Measurements from ENCODE around the gene TCF3. TPM values are rescaled to one million over a fixed set of nuclear protein-coding genes. Genes with fewer than 3 reads are reported as not detected.

The TCF3 gene
- total RNA-seq, 1 experiment from 2014 or later, result 304 TPM

- no peaks in the 10 kb centered on the region for H3K4me1 ChIP-seq (ENCODE audit: insufficient read depth, low read length)
- H3K4me1 Mint-ChIP-seq, result peaks cover 2 to 15% of the 10 kb centered on the region in 2 experiments; a peak in 3 of 4 replicates
Measured at GRCh38 chr19:1566392-1567115, 85.9 kb downstream of the TCF3 start.

More at GRCh38 chr19:1566392-1567115, 85.9 kb downstream of the TCF3 start:
- Histone ChIP-seq H3K79me2 (ENCODE audit: insufficient read depth, low read length) (peaks cover 30% of the 10 kb centered on the region; the same call in 1 of the 2 replicates), H3K4me2 (ENCODE audit: insufficient read depth, insufficient read length, low read length) (peak overlapping the region; percentile 46), H3K27me3 (ENCODE audit: insufficient read depth, low read length) (no peaks in the 10 kb centered on the region; the same call in 1 of the 2 replicates), H3K23ac (ENCODE audit: insufficient read length, low read depth, low read length) (no peak overlapping the region), H4K20me1 (ENCODE audit: control insufficient read depth, insufficient read depth, insufficient read length) (no peaks in the 10 kb centered on the region), H3K18ac (ENCODE audit: insufficient read length, low read depth, low read length) (peak overlapping the region; percentile 80), H3K27ac (ENCODE audit: insufficient read length, low read depth, low read length) (no peak overlapping the region), H2BK5ac (ENCODE audit: insufficient read length, low read length) (no peak overlapping the region), H2AFZ (ENCODE audit: low read length) (no peak overlapping the region), H2BK120ac (ENCODE audit: low read depth, low read length, poor library complexity, severe bottlenecking) (no peak overlapping the region), H3K56ac (ENCODE audit: insufficient read length, low read depth, low read length) (no peak overlapping the region), H2AK5ac (ENCODE audit: insufficient read length, low read length) (no peak overlapping the region), H2BK20ac (ENCODE audit: low read depth, low read length, poor library complexity, severe bottlenecking) (no peak overlapping the region), H3T11ph (ENCODE audit: low read length) (no peak overlapping the region), H4K91ac (ENCODE audit: insufficient read length, low read depth, low read length) (no peak overlapping the region), H3K9ac (ENCODE audit: extremely low read depth, insufficient read length, low read length) (peak overlapping the region; percentile 64), H3K4ac (ENCODE audit: low read depth, low read length) (no peak overlapping the region; the same call in 1 of the 2 replicates), H2BK15ac (ENCODE audit: low read depth, low read length) (no peak overlapping the region), H3K9me3 (ENCODE audit: control insufficient read depth, low read depth, low read length) (no peaks in the 10 kb centered on the region), H3K14ac (ENCODE audit: insufficient read depth, low read length) (peak overlapping the region; percentile 91), H3K79me1 (ENCODE audit: insufficient read depth, low read depth, low read length, poor library complexity, severe bottlenecking) (peaks cover 3% of the 10 kb centered on the region), H4K8ac (replicated peaks; ENCODE audit: insufficient read length, low read depth, low read length) (no peak overlapping the region), H4K5ac (ENCODE audit: insufficient read length, low read depth, low read length) (no peak overlapping the region), H2BK12ac (ENCODE audit: insufficient read length, low read depth, low read length) (no peak overlapping the region), H3K23me2 (ENCODE audit: insufficient read length, low read depth, low read length, poor library complexity, severe bottlenecking) (no peaks in the 10 kb centered on the region)
- H3K4me3 Mint-ChIP-seq, result peak overlapping the region; percentile 64 to 78
- TF ChIP-seq, protein P1, sequence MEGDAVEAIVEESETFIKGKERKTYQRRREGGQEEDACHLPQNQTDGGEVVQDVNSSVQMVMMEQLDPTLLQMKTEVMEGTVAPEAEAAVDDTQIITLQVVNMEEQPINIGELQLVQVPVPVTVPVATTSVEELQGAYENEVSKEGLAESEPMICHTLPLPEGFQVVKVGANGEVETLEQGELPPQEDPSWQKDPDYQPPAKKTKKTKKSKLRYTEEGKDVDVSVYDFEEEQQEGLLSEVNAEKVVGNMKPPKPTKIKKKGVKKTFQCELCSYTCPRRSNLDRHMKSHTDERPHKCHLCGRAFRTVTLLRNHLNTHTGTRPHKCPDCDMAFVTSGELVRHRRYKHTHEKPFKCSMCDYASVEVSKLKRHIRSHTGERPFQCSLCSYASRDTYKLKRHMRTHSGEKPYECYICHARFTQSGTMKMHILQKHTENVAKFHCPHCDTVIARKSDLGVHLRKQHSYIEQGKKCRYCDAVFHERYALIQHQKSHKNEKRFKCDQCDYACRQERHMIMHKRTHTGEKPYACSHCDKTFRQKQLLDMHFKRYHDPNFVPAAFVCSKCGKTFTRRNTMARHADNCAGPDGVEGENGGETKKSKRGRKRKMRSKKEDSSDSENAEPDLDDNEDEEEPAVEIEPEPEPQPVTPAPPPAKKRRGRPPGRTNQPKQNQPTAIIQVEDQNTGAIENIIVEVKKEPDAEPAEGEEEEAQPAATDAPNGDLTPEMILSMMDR (conservative IDR thresholded peaks at IDR 0.05), result no peak
- WGBS (ENCODE audit: extremely low coverage, insufficient read length, low lambda C conversion rate), result no CpG with 5 or more reads among the region's 42 CpGs
- peaks cover 8 to 26% (median 24%) of the 10 kb centered on the region in 3 experiments; a peak in 6 of 7 replicates for H3K36me3 Mint-ChIP-seq (ENCODE audit: insufficient read depth in 1 of 3, low read depth in 3 of 3)
- H3K27ac Mint-ChIP-seq, result no peak overlapping the region
- H3K9me3 Mint-ChIP-seq, result peaks cover 2 to 3% of the 10 kb centered on the region in 2 experiments; a peak in 2 of 5 replicates
- peak; percentile 90 for DNase-seq
- peaks cover 32% of the 10 kb centered on the region for H3K27me3 Mint-ChIP-seq (ENCODE audit: low read depth)

Measured in H9 (cell line).